HepG2 (cell line): ENCODE data around the gene HLF. TPM values are rescaled to one million over a fixed set of nuclear protein-coding genes. Genes with fewer than 3 reads are reported as not detected.

Source experiments
- AGO2 ChIP-seq: fragments of 200-400 bp; formaldehyde crosslinking; optimal IDR thresholded peaks from 2 replicates; pipeline ENCODE3; 2017; ENCODE audit warnings: mild to moderate bottlenecking, low read depth, low read length, moderate library complexity
- CSRNP1 ChIP-seq: sonication (generic); formaldehyde crosslinking; IDR thresholded peaks from 2 replicates; pipeline ENCODE4 v1.8.1; 2023; ENCODE audit warnings: mild to moderate bottlenecking, missing genetic modification reagents
- FLYWCH1 ChIP-seq: sonication (generic); formaldehyde crosslinking; IDR thresholded peaks from 2 replicates; pipeline ENCODE4 v1.8.1; 2023; ENCODE audit warnings: mild to moderate bottlenecking, missing genetic modification reagents
- HOXA5 ChIP-seq: sonication (generic); formaldehyde crosslinking; IDR thresholded peaks from 2 replicates; pipeline ENCODE4 v1.4.0; 2020; ENCODE audit warnings: missing genetic modification reagents
- MEF2D ChIP-seq: sonication (generic); formaldehyde crosslinking; IDR thresholded peaks from 2 replicates; pipeline ENCODE4 v1.5.1; 2020; ENCODE audit warnings: mild to moderate bottlenecking, missing genetic modification reagents
- MXI1 ChIP-seq: IDR thresholded peaks from 3 replicates; pipeline ENCODE4 v1.6.1; 2012; ENCODE audit warnings: low read depth, low read length, inconsistent platforms, borderline replicate concordance
- NAIF1 ChIP-seq: sonication (generic); formaldehyde crosslinking; IDR thresholded peaks from 2 replicates; pipeline ENCODE4 v1.5.0; 2020; ENCODE audit warnings: mild to moderate bottlenecking, missing genetic modification reagents, borderline replicate concordance
- NFKBIZ ChIP-seq: IDR thresholded peaks from 2 replicates; pipeline ENCODE4 v1.6.1; 2018; ENCODE audit warnings: missing genetic modification reagents, missing compliant biosample characterization
- NONO ChIP-seq, 2 experiments: fragments of 450-650 bp in 1 of 2; sonication (generic) in 1 of 2; formaldehyde crosslinking in 1 of 2; IDR thresholded peaks in 1 of 2; conservative IDR thresholded peaks in 1 of 2; 2 replicates each; pipeline versions ENCODE4 v1.6.1 to v1.8.0; 2017 to 2022; ENCODE audit warnings: mild to moderate bottlenecking in 1 of 2, missing genetic modification reagents in 1 of 2, moderate library complexity in 1 of 2
- POLR2A ChIP-seq, 2 experiments: IDR thresholded peaks; 2 replicates each; pipeline ENCODE4 v1.6.1; 2011; ENCODE audit warnings: low read depth in 2 of 2, low read length in 2 of 2, mild to moderate bottlenecking in 1 of 2, moderate library complexity in 1 of 2; ENCODE audit not compliant: insufficient read depth in 1 of 2
- RBM22 ChIP-seq: fragments of 200-400 bp; formaldehyde crosslinking; optimal IDR thresholded peaks from 2 replicates; pipeline ENCODE3; 2017; ENCODE audit warnings: mild to moderate bottlenecking, low read length, moderate library complexity
- RNF2 ChIP-seq: fragments of 450-650 bp; conservative IDR thresholded peaks from 2 replicates; pipeline ENCODE4 v1.6.1; 2016; ENCODE audit warnings: low read depth
- SNRNP70 ChIP-seq: fragments of 200-400 bp; formaldehyde crosslinking; IDR thresholded peaks from 2 replicates; pipeline ENCODE4 v1.6.1; 2017; ENCODE audit warnings: mild to moderate bottlenecking, low read depth, low read length, moderate library complexity
- SSRP1 ChIP-seq: IDR thresholded peaks from 2 replicates; pipeline ENCODE4 v1.6.1; 2016; ENCODE audit warnings: control low read depth
- ZMYM3 ChIP-seq: sonication (generic); formaldehyde crosslinking; IDR thresholded peaks from 2 replicates; pipeline ENCODE4 v1.5.1; 2020; ENCODE audit warnings: mild to moderate bottlenecking, missing genetic modification reagents
- ZNF121 ChIP-seq: sonication (generic); formaldehyde crosslinking; IDR thresholded peaks from 2 replicates; pipeline ENCODE4 v1.5.0; 2020; ENCODE audit warnings: mild to moderate bottlenecking, missing genetic modification reagents
- ZNF18 ChIP-seq: sonication (generic); formaldehyde crosslinking; IDR thresholded peaks from 2 replicates; pipeline ENCODE4 v1.8.0; 2022; ENCODE audit warnings: mild to moderate bottlenecking, missing genetic modification reagents; ENCODE audit not compliant: insufficient replicate concordance
- ZNF562 ChIP-seq: sonication (generic); formaldehyde crosslinking; IDR thresholded peaks from 2 replicates; pipeline ENCODE4 v1.8.0; 2022; ENCODE audit warnings: missing genetic modification reagents, borderline replicate concordance
- ZNF687 ChIP-seq: sonication (generic); formaldehyde crosslinking; IDR thresholded peaks from 2 replicates; pipeline ENCODE4 v1.5.1; 2020; ENCODE audit warnings: mild to moderate bottlenecking, missing genetic modification reagents, moderate library complexity
- ZNF891 ChIP-seq: sonication (generic); formaldehyde crosslinking; IDR thresholded peaks from 2 replicates; pipeline ENCODE4 v1.5.0; 2020; ENCODE audit warnings: mild to moderate bottlenecking, missing genetic modification reagents
- ZSCAN22 ChIP-seq: sonication (generic); formaldehyde crosslinking; IDR thresholded peaks from 2 replicates; pipeline ENCODE4 v1.4.0; 2020; ENCODE audit warnings: mild to moderate bottlenecking, missing genetic modification reagents
- ZSCAN29 ChIP-seq: sonication (generic); formaldehyde crosslinking; conservative IDR thresholded peaks from 2 replicates; pipeline ENCODE4 v1.4.0; 2020; ENCODE audit warnings: mild to moderate bottlenecking, missing genetic modification reagents
- ZSCAN30 ChIP-seq: sonication (generic); formaldehyde crosslinking; IDR thresholded peaks from 2 replicates; pipeline ENCODE4 v1.5.0; 2020; ENCODE audit warnings: mild to moderate bottlenecking, missing genetic modification reagents
- ZSCAN9 ChIP-seq: IDR thresholded peaks from 2 replicates; pipeline ENCODE4 v1.6.1; 2016; ENCODE audit warnings: borderline replicate concordance
- polyA plus RNA-seq, 8 experiments: library from polyadenylated mRNA; depleted of rRNA in 3 of 8; stranded (reverse) in 7 of 8; unstranded in 1 of 8; fragments of >200 nt; fragmentation: Illumina TruSeq in 4 of 8; extraction: Trizol in 4 of 8; gene quantifications; 2 replicates each; pipeline versions ENCODE4 v1.2.1 to v1.2.3, GENCODE V29; 2011 to 2016; ENCODE audit warnings: low read depth in 4 of 8, missing spikeins in 1 of 8, mixed read lengths in 1 of 8; ENCODE audit not compliant: insufficient read depth in 1 of 8
- total RNA-seq, 5 experiments: library from RNA; depleted of rRNA; stranded (reverse); fragments of >200 nt; fragmentation: Illumina TruSeq; extraction: Trizol; gene quantifications; 2 replicates each; pipeline ENCODE4 v1.2.3, GENCODE V29; 2016; ENCODE audit warnings: low read depth in 1 of 5
- TF ChIP-seq, protein P1 (sequence below): sonication (generic); formaldehyde crosslinking; IDR thresholded peaks from 2 replicates; pipeline ENCODE4 v1.4.0; 2020; ENCODE audit warnings: mild to moderate bottlenecking, missing genetic modification reagents

The HLF gene
- total and polyA plus RNA-seq, 2 of the 13 experiments (the other 11 are each of a cell fraction or from before 2014, with no cell fraction given): 202 to 346 TPM

DNA sequence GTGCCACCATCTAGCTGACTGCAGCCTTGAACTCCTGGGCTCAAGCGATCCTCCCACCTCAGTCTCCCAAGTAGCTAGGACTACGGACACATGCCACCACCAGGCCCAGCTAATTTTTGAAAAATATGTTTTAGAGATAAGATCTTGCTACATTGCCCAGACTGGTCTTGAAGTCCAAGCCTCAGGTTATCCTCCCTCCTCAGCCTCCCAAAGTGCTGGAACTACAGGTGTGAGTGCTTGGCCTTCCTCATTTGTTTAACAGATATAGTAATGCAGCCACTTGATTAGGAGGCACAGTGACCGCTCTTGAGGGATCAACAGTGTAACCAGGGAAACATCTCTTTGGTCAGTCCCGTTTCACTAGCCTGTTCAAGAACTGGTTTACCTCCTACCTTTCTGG is 35.1 kb downstream of the HLF start (continued):
- no peak for TF ChIP-seq NONO (IDR thresholded peaks at IDR 0.05)
- TF ChIP-seq NONO (CRISPR knock-in tag; conservative IDR thresholded peaks at IDR 0.05): no peak
- TF ChIP-seq, protein P1, sequence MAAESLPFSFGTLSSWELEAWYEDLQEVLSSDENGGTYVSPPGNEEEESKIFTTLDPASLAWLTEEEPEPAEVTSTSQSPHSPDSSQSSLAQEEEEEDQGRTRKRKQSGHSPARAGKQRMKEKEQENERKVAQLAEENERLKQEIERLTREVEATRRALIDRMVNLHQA (CRISPR knock-in tag): no peak
- peak; percentile 89 for TF ChIP-seq ZNF121 (CRISPR knock-in tag)
- TF ChIP-seq ZSCAN30 (CRISPR knock-in tag): no peak
- no peak for TF ChIP-seq RNF2
- TF ChIP-seq MEF2D: no peak
- 0 out of 2 replicates have a peak, but pooled peaks have one; percentile 5 for TF ChIP-seq NFKBIZ (CRISPR knock-in tag)
- no peak for TF ChIP-seq MXI1
- no peak for TF ChIP-seq ZSCAN9 (CRISPR knock-in tag)
- peak; percentile 45 for TF ChIP-seq AGO2
- TF ChIP-seq NAIF1 (CRISPR knock-in tag): no peak
- peak; percentile 78 for TF ChIP-seq ZMYM3
- TF ChIP-seq RBM22: peak; percentile 90
- TF ChIP-seq POLR2A (IDR thresholded peaks at IDR 0.05; ENCODE audit: insufficient read depth in 1 of 2, low read depth in 2 of 2, low read length in 2 of 2): peak in 1 of 2 experiments; percentile 41; a peak in 1 of 4 replicates
- TF ChIP-seq ZNF562 (CRISPR knock-in tag): no peak
- TF ChIP-seq ZNF687 (CRISPR knock-in tag): peak; percentile 36; the same call in 1 of the 2 replicates
- peak; percentile 58; the same call in 1 of the 2 replicates for TF ChIP-seq ZNF891 (CRISPR knock-in tag)
- no peak for TF ChIP-seq ZSCAN29
- no peak for TF ChIP-seq FLYWCH1 (CRISPR knock-in tag)
- TF ChIP-seq ZNF18: peak; percentile 62
- no peak for TF ChIP-seq ZSCAN22 (CRISPR knock-in tag)
- TF ChIP-seq SNRNP70: no peak
- 0 out of 2 replicates have a peak, but pooled peaks have one; percentile 0 for TF ChIP-seq SSRP1 (CRISPR knock-in tag)
- no peak for TF ChIP-seq CSRNP1 (CRISPR knock-in tag)
- 0 out of 2 replicates have a peak, but pooled peaks have one; percentile 19 for TF ChIP-seq HOXA5 (CRISPR knock-in tag)
